HEK293T (cell line): ENCODE data around the gene ISCA1.

Source experiments
- CTCF ChIA-PET: fragments of 350-600 bp; formaldehyde crosslinking; extraction: SDS; loops from one replicate; lab custom pipeline; 2021; ENCODE audit warnings: antibody characterized with exemption, inconsistent platforms; lab: Yijun Ruan, JAX
- POLR2A ChIA-PET: fragments of 350-600 bp; formaldehyde crosslinking; extraction: SDS; loops from one replicate; lab custom pipeline; 2020; ENCODE audit warnings: antibody characterized with exemption, inconsistent platforms; lab: Yijun Ruan, JAX
- DNase-seq: peaks from one replicate; pipeline ENCODE4 v3.0.0; 2012; ENCODE audit warnings: mixed read lengths; ENCODE audit errors: extremely low spot score
- ARNT ChIP-seq: fragments of 450-650 bp; IDR thresholded peaks from 2 replicates; pipeline ENCODE4 v1.6.1; 2017; ENCODE audit warnings: mild to moderate bottlenecking
- BHLHE40 ChIP-seq: fragments of 450-650 bp; IDR thresholded peaks from 2 replicates; pipeline ENCODE4 v1.6.1; 2016; ENCODE audit warnings: mild to moderate bottlenecking, moderate library complexity, borderline replicate concordance
- CTBP1 ChIP-seq: fragments of 450-650 bp; IDR thresholded peaks from 2 replicates; pipeline ENCODE4 v1.6.1; 2016; ENCODE audit warnings: borderline replicate concordance
- ELF4 ChIP-seq: fragments of 450-650 bp; IDR thresholded peaks from 2 replicates; pipeline ENCODE4 v1.6.1; 2017; ENCODE audit warnings: antibody characterized with exemption
- FOXA1 ChIP-seq: fragments of 450-650 bp; IDR thresholded peaks from 2 replicates; pipeline ENCODE4 v1.6.1; 2016; ENCODE audit warnings: mild to moderate bottlenecking
- FOXK2 ChIP-seq: fragments of 450-650 bp; IDR thresholded peaks from 2 replicates; pipeline ENCODE4 v1.6.1; 2016; ENCODE audit warnings: mild to moderate bottlenecking
- FOXM1 ChIP-seq: fragments of 450-650 bp; IDR thresholded peaks from 2 replicates; pipeline ENCODE4 v1.6.1; 2017; ENCODE audit warnings: mild to moderate bottlenecking, borderline replicate concordance
- HDGF ChIP-seq: fragments of 450-650 bp; IDR thresholded peaks from 2 replicates; pipeline ENCODE4 v1.6.1; 2017; ENCODE audit warnings: antibody characterized with exemption, borderline replicate concordance
- L3MBTL2 ChIP-seq: fragments of 450-650 bp; conservative IDR thresholded peaks from 2 replicates; pipeline ENCODE4 v1.6.1; 2016; ENCODE audit warnings: mild to moderate bottlenecking
- LEF1 ChIP-seq: fragments of 450-650 bp; IDR thresholded peaks from 2 replicates; pipeline ENCODE4 v1.6.1; 2017; ENCODE audit warnings: mild to moderate bottlenecking, borderline replicate concordance
- NFRKB ChIP-seq: fragments of 450-650 bp; IDR thresholded peaks from 2 replicates; pipeline ENCODE4 v1.6.1; 2016; ENCODE audit warnings: mild to moderate bottlenecking, moderate library complexity
- PKNOX1 ChIP-seq: fragments of 450-650 bp; IDR thresholded peaks from 2 replicates; pipeline ENCODE4 v1.6.1; 2016
- SP1 ChIP-seq: fragments of 450-650 bp; IDR thresholded peaks from 2 replicates; pipeline ENCODE4 v1.6.1; 2017
- SUZ12 ChIP-seq: fragments of 450-650 bp; IDR thresholded peaks from 2 replicates; pipeline ENCODE4 v1.6.1; 2016; ENCODE audit warnings: mild to moderate bottlenecking
- TARDBP ChIP-seq: fragments of 450-650 bp; IDR thresholded peaks from 2 replicates; pipeline ENCODE4 v1.6.1; 2016
- ZNF384 ChIP-seq: fragments of 450-650 bp; IDR thresholded peaks from 2 replicates; pipeline ENCODE4 v1.6.1; 2016

Gene ISCA1

GRCh38 chr9:86280580-86280979 is 1.8 kb downstream of the ISCA1 start:
- POLR2A ChIA-PET: no interaction called here
- DNase-seq: no peak
- CTCF ChIA-PET: no interaction called here
- no peak for TF ChIP-seq L3MBTL2
- no peak for TF ChIP-seq ELF4
- TF ChIP-seq ARNT: no peak
- TF ChIP-seq BHLHE40: no peak
- no peak for TF ChIP-seq SUZ12
- no peak for TF ChIP-seq FOXK2
- TF ChIP-seq FOXA1: no peak
- no peak for TF ChIP-seq LEF1
- TF ChIP-seq TARDBP: no peak
- TF ChIP-seq NFRKB: no peak
- no peak for TF ChIP-seq FOXM1

- CTCF ChIA-PET: no interaction called here
- POLR2A ChIA-PET: no interaction called here
- no peak for TF ChIP-seq PKNOX1
- no peak for TF ChIP-seq ARNT
- no peak for TF ChIP-seq ELF4
- no peak for TF ChIP-seq SUZ12
- TF ChIP-seq CTBP1: no peak
- TF ChIP-seq FOXA1: no peak
- DNase-seq: no peak
These were observed 2.5 kb downstream of the ISCA1 start for GRCh38 chr9:86279839-86280238.

- POLR2A ChIA-PET: no interaction called here
- TF ChIP-seq LEF1 (no peak), ELF4 (no peak), CTBP1 (no peak), ARNT (no peak), PKNOX1 (no peak), FOXK2 (no peak), SP1 (no peak), TARDBP (no peak), SUZ12 (no peak), NFRKB (no peak), ZNF384 (no peak), FOXM1 (no peak), HDGF (no peak), L3MBTL2 (no peak)
- CTCF ChIA-PET: interaction anchor here (0.7 kb wide), 1 partner anchor 75 kb away, joined by 3 read pairs; no protein-coding TSS in a partner anchor
- no peak for DNase-seq
These were observed 5.3 kb downstream of the ISCA1 start for GRCh38 chr9:86277072-86277471.

GRCh38 chr9:86275962-86276361 is 6.4 kb downstream of the ISCA1 start:
- ChIA-PET CTCF (interaction anchor here (0.7 to 1.3 kb wide), 2 partner anchors 74 to 242 kb away, joined by 3 to 4 read pairs; no protein-coding TSS in a partner anchor), POLR2A (no interaction called here)
- DNase-seq: no peak
- TF ChIP-seq PKNOX1: 0 out of 2 replicates have a peak, but pooled peaks have one; percentile 5
- no peak for TF ChIP-seq TARDBP

GRCh38 chr9:86274821-86275643 is 7.3 kb downstream of the ISCA1 start:
- TF ChIP-seq LEF1 (no peak), FOXA1 (no peak), ZNF384 (no peak), L3MBTL2 (no peak), CTBP1 (no peak), TARDBP (no peak), PKNOX1 (no peak), FOXK2 (no peak), HDGF (no peak), SUZ12 (no peak), ARNT (no peak), SP1 (no peak), ELF4 (no peak), BHLHE40 (no peak), NFRKB (no peak), FOXM1 (no peak)
- POLR2A ChIA-PET: no interaction called here
- CTCF ChIA-PET: interaction anchor here (1.3 kb wide), 1 partner anchor 73 kb away, joined by 4 read pairs; no protein-coding TSS in a partner anchor

GRCh38 chr9:86272221-86272620 is 10.1 kb downstream of the ISCA1 start:
- CTCF ChIA-PET: no interaction called here
- TF ChIP-seq TARDBP (no peak), ELF4 (no peak), BHLHE40 (no peak), SUZ12 (no peak), L3MBTL2 (no peak), ARNT (no peak), FOXA1 (no peak), CTBP1 (no peak), LEF1 (no peak), HDGF (no peak), FOXK2 (no peak), SP1 (no peak), NFRKB (no peak), ZNF384 (no peak), PKNOX1 (no peak)
- POLR2A ChIA-PET: no interaction called here

More at GRCh38 chr9:86274821-86275643, 7.3 kb downstream of the ISCA1 start:
- no peak for DNase-seq

More at GRCh38 chr9:86272221-86272620, 10.1 kb downstream of the ISCA1 start:
- no peak for DNase-seq
